Middle frontal gyrus (tissue), 1 donor: ENCODE data around the gene C8A.

ENCODE experiments used
- DNase-seq: peaks from one replicate; pipeline ENCODE4 v3.0.0-alpha.2; 2015; ENCODE audit warnings: low spot score; ENCODE audit errors: extremely low spot score

C8A gene

GRCh38 chr1:56890229-56890628 is 35.6 kb downstream of the C8A start:
- DNase-seq: no peak

- no peak for DNase-seq
Measured at GRCh38 chr1:56894014-56894413, 39.4 kb downstream of the C8A start.

- DNase-seq: no peak
Measured at GRCh38 chr1:56897150-56898004, 42.8 kb downstream of the C8A start.

- no peak for DNase-seq
Measured at GRCh38 chr1:56898005-56898373, 43.4 kb downstream of the C8A start.

GRCh38 chr1:56898879-56899278 is 44.3 kb downstream of the C8A start:
- no peak for DNase-seq

- no peak for DNase-seq
Measured at GRCh38 chr1:56901716-56902115, 47.1 kb downstream of the C8A start.

GRCh38 chr1:56903778-56904177 is 49.2 kb downstream of the C8A start:
- no peak for DNase-seq

GRCh38 chr1:56904663-56905397 is 50.2 kb downstream of the C8A start:
- DNase-seq: no peak

- DNase-seq: no peak
Measured at GRCh38 chr1:56905667-56906066, 51.1 kb downstream of the C8A start.

- no peak for DNase-seq
Measured at GRCh38 chr1:56908619-56909221, 54.1 kb downstream of the C8A start.

- no peak for DNase-seq
Measured at GRCh38 chr1:56910441-56910985, 55.9 kb downstream of the C8A start.

GRCh38 chr1:56911098-56911938 is 56.7 kb downstream of the C8A start:
- no peak for DNase-seq

- no peak for DNase-seq
Measured at GRCh38 chr1:56912325-56912724, 57.7 kb downstream of the C8A start.

GRCh38 chr1:56915960-56916359 is 61.4 kb downstream of the C8A start:
- DNase-seq: no peak

GRCh38 chr1:56916630-56917029 is 62.0 kb downstream of the C8A start:
- no peak for DNase-seq

- no peak for DNase-seq
Measured at GRCh38 chr1:56917356-56917755, 62.8 kb downstream of the C8A start.

GRCh38 chr1:56920591-56921001 is 66.0 kb downstream of the C8A start:
- DNase-seq: no peak

- no peak for DNase-seq
Measured at GRCh38 chr1:56921479-56921878, 66.9 kb downstream of the C8A start.

- no peak for DNase-seq
Measured at GRCh38 chr1:56922070-56922469, 67.5 kb downstream of the C8A start.

GRCh38 chr1:56922507-56922906 is 67.9 kb downstream of the C8A start:
- no peak for DNase-seq

GRCh38 chr1:56923201-56923600 is 68.6 kb downstream of the C8A start:
- no peak for DNase-seq
